HEK293 (cell line): ENCODE results near the gene SPPL2C.

Experiments
- BCL11A ChIP-seq: fragments of 450-650 bp; formaldehyde crosslinking; IDR thresholded peaks from 2 replicates; pipeline ENCODE4 v1.5.1; 2016; ENCODE audit warnings: low read depth, missing biosample characterization, missing genetic modification characterization
- CTCF ChIP-seq: fragments of 450-650 bp; formaldehyde crosslinking; IDR thresholded peaks from 2 replicates; pipeline ENCODE4 v1.5.1; 2016; ENCODE audit warnings: missing biosample characterization, missing genetic modification characterization
- GLI4 ChIP-seq: fragments of 450-650 bp; formaldehyde crosslinking; IDR thresholded peaks from 2 replicates; pipeline ENCODE4 v1.5.1; 2016; ENCODE audit warnings: missing biosample characterization, missing genetic modification characterization
- HOXA7 ChIP-seq: sonication (generic); formaldehyde crosslinking; IDR thresholded peaks from 2 replicates; pipeline ENCODE4 v1.8.1; 2022; ENCODE audit warnings: missing genetic modification reagents, borderline replicate concordance
- KLF8 ChIP-seq: fragments of 450-650 bp; formaldehyde crosslinking; IDR thresholded peaks from 2 replicates; pipeline ENCODE4 v1.5.1; 2016; ENCODE audit warnings: missing biosample characterization, missing genetic modification characterization
- REST ChIP-seq: fragments of 450-650 bp; formaldehyde crosslinking; IDR thresholded peaks from 2 replicates; pipeline ENCODE4 v1.5.1; 2016; ENCODE audit warnings: missing biosample characterization, missing genetic modification characterization
- ZNF146 ChIP-seq: fragments of 450-650 bp; formaldehyde crosslinking; IDR thresholded peaks from 2 replicates; pipeline ENCODE4 v1.5.1; 2016; ENCODE audit warnings: missing biosample characterization, missing genetic modification characterization
- ZNF302 ChIP-seq: fragments of 450-650 bp; formaldehyde crosslinking; IDR thresholded peaks from 2 replicates; pipeline ENCODE4 v1.5.1; 2016; ENCODE audit warnings: missing biosample characterization, missing genetic modification characterization, low read depth
- ZNF518A ChIP-seq: fragments of 450-650 bp; formaldehyde crosslinking; conservative IDR thresholded peaks from 2 replicates; pipeline ENCODE4 v1.5.1; 2016; ENCODE audit warnings: low read depth, missing biosample characterization, missing genetic modification characterization
- ZNF530 ChIP-seq: fragments of 450-650 bp; formaldehyde crosslinking; IDR thresholded peaks from 2 replicates; pipeline ENCODE4 v1.5.1; 2016; ENCODE audit warnings: low read depth, missing biosample characterization, missing genetic modification characterization
- ZNF549 ChIP-seq: fragments of 450-650 bp; IDR thresholded peaks from 2 replicates; pipeline ENCODE4 v1.5.1; 2018; ENCODE audit warnings: missing biosample characterization, missing genetic modification characterization, mild to moderate bottlenecking, inconsistent platforms, moderate library complexity

- TF ChIP-seq ZNF518A (no peak), ZNF530 (no peak), ZNF302 (no peak), HOXA7 (CRISPR knock-in tag) (no peak), CTCF (tag by site-specific recombination) (no peak), KLF8 (tag by site-specific recombination) (no peak), ZNF549 (no peak), BCL11A (tag by site-specific recombination) (no peak), ZNF146 (tag by site-specific recombination) (no peak), REST (tag by site-specific recombination) (no peak), GLI4 (tag by site-specific recombination) (no peak)
Measured at GRCh38 chr17:45808845-45809244, 35.8 kb upstream of the SPPL2C start.
